Muscle layer of duodenum (tissue), 2 donors: ENCODE data around the gene CFAP221.

ENCODE experiments used
- H3K27ac ChIP-seq: one replicate; pipeline ENCODE4 v1.7.0; 2013; ENCODE audit warnings: mild to moderate bottlenecking, low read length
- H3K27me3 ChIP-seq: one replicate; pipeline ENCODE4 v1.7.0; 2013; ENCODE audit warnings: low read depth, mild to moderate bottlenecking, control low read depth, low read length
- H3K36me3 ChIP-seq, 2 donors: one replicate each; pipeline ENCODE4 v1.7.0; 2013; ENCODE audit warnings: low read length in 2 of 2, control low read depth in 1 of 2, mild to moderate bottlenecking in 1 of 2; ENCODE audit not compliant: insufficient read depth in 2 of 2, control insufficient read depth in 1 of 2
- H3K4me1 ChIP-seq, 2 donors: one replicate each; pipeline ENCODE4 v1.7.0; 2013; ENCODE audit warnings: low read length in 2 of 2, mild to moderate bottlenecking in 2 of 2, control low read depth in 1 of 2, moderate library complexity in 1 of 2; ENCODE audit not compliant: insufficient read depth in 2 of 2, control insufficient read depth in 1 of 2
- H3K4me3 ChIP-seq, 2 donors: one replicate each; pipeline ENCODE4 v1.7.0; 2013; ENCODE audit warnings: low read length in 2 of 2, low read depth in 1 of 2, mild to moderate bottlenecking in 1 of 2
- H3K9me3 ChIP-seq, 2 donors: one replicate each; pipeline ENCODE4 v1.7.0; 2013; ENCODE audit warnings: low read length in 2 of 2, control low read depth in 1 of 2, mild to moderate bottlenecking in 1 of 2; ENCODE audit not compliant: control insufficient read depth in 1 of 2
- donor health status: healthy.

Gene CFAP221

GRCh38 chr2:119647440-119648169, 103.4 kb downstream of the CFAP221 start:
- no peaks in the 10 kb centered on the region for H3K36me3 ChIP-seq
- H3K4me3 ChIP-seq: no peak overlapping the region
- H3K27ac ChIP-seq: no peak overlapping the region
- no peaks in the 10 kb centered on the region for H3K27me3 ChIP-seq
- peaks cover 0 to 4% of the 10 kb centered on the region in 2 donors for H3K4me1 ChIP-seq
- peaks cover 0 to 7% of the 10 kb centered on the region in 2 donors for H3K9me3 ChIP-seq

GRCh38 chr2:119649364-119649917, 105.2 kb downstream of the CFAP221 start:
- Histone ChIP-seq H3K27me3 (no peaks in the 10 kb centered on the region), H3K27ac (no peak overlapping the region), H3K4me1 (peaks cover 0 to 4% of the 10 kb centered on the region in 2 donors)

GRCh38 chr2:119650206-119650605, 106.0 kb downstream of the CFAP221 start:
- Histone ChIP-seq H3K4me3 (no peak overlapping the region), H3K27me3 (no peaks in the 10 kb centered on the region), H3K27ac (no peak overlapping the region), H3K4me1 (peaks cover 0 to 2% of the 10 kb centered on the region in 2 donors), H3K36me3 (no peaks in the 10 kb centered on the region), H3K9me3 (peaks cover 0 to 7% of the 10 kb centered on the region in 2 donors)

More at GRCh38 chr2:119649364-119649917, 105.2 kb downstream of the CFAP221 start:
- H3K9me3 ChIP-seq: peaks cover 0 to 7% of the 10 kb centered on the region in 2 donors
- no peak overlapping the region for H3K4me3 ChIP-seq
- H3K36me3 ChIP-seq: no peaks in the 10 kb centered on the region

- Histone ChIP-seq H3K9me3 (peaks cover 0 to 7% of the 10 kb centered on the region in 2 donors), H3K27me3 (no peaks in the 10 kb centered on the region), H3K27ac (no peak overlapping the region), H3K4me1 (no peaks in the 10 kb centered on the region), H3K36me3 (no peaks in the 10 kb centered on the region), H3K4me3 (no peak overlapping the region)
These were observed 106.7 kb downstream of the CFAP221 start for GRCh38 chr2:119650846-119651370.

GRCh38 chr2:119657466-119658145, 113.4 kb downstream of the CFAP221 start:
- Histone ChIP-seq H3K4me1 (no peaks in the 10 kb centered on the region), H3K27ac (no peak overlapping the region), H3K9me3 (no peaks in the 10 kb centered on the region)

GRCh38 chr2:119659601-119660342, 115.5 kb downstream of the CFAP221 start:
- H3K4me1 ChIP-seq: no peaks in the 10 kb centered on the region
- no peak overlapping the region for H3K27ac ChIP-seq
- H3K36me3 ChIP-seq: no peaks in the 10 kb centered on the region
- no peaks in the 10 kb centered on the region for H3K9me3 ChIP-seq
- H3K4me3 ChIP-seq: no peak overlapping the region
- no peaks in the 10 kb centered on the region for H3K27me3 ChIP-seq

More at GRCh38 chr2:119657466-119658145, 113.4 kb downstream of the CFAP221 start:
- Histone ChIP-seq H3K36me3 (no peaks in the 10 kb centered on the region), H3K4me3 (no peak overlapping the region), H3K27me3 (no peaks in the 10 kb centered on the region)

GRCh38 chr2:119660343-119660658, 116.1 kb downstream of the CFAP221 start:
- Histone ChIP-seq H3K36me3 (no peaks in the 10 kb centered on the region), H3K9me3 (no peaks in the 10 kb centered on the region), H3K27me3 (no peaks in the 10 kb centered on the region), H3K4me3 (no peak overlapping the region), H3K4me1 (no peaks in the 10 kb centered on the region), H3K27ac (no peak overlapping the region)

- Histone ChIP-seq H3K4me1 (no peaks in the 10 kb centered on the region), H3K27me3 (no peaks in the 10 kb centered on the region), H3K9me3 (no peaks in the 10 kb centered on the region), H3K36me3 (no peaks in the 10 kb centered on the region), H3K4me3 (no peak overlapping the region), H3K27ac (no peak overlapping the region)
These were observed 118.0 kb downstream of the CFAP221 start for GRCh38 chr2:119662297-119662696.

- H3K27ac ChIP-seq: no peak overlapping the region
- no peaks in the 10 kb centered on the region for H3K27me3 ChIP-seq
- no peak overlapping the region for H3K4me3 ChIP-seq
- H3K9me3 ChIP-seq: no peaks in the 10 kb centered on the region
- no peaks in the 10 kb centered on the region for H3K36me3 ChIP-seq
- no peaks in the 10 kb centered on the region for H3K4me1 ChIP-seq
These were observed 124.3 kb downstream of the CFAP221 start for GRCh38 chr2:119668546-119668945.

GRCh38 chr2:119671016-119671415, 126.8 kb downstream of the CFAP221 start:
- Histone ChIP-seq H3K9me3 (no peaks in the 10 kb centered on the region), H3K4me1 (no peaks in the 10 kb centered on the region), H3K27me3 (no peaks in the 10 kb centered on the region), H3K27ac (no peak overlapping the region), H3K4me3 (no peak overlapping the region), H3K36me3 (no peaks in the 10 kb centered on the region)

GRCh38 chr2:119671752-119672151, 127.5 kb downstream of the CFAP221 start:
- Histone ChIP-seq H3K36me3 (no peaks in the 10 kb centered on the region), H3K27ac (no peak overlapping the region), H3K4me1 (no peaks in the 10 kb centered on the region), H3K9me3 (no peaks in the 10 kb centered on the region), H3K4me3 (no peak overlapping the region), H3K27me3 (no peaks in the 10 kb centered on the region)
